Panc1 (cell line): ENCODE measurements around the gene CRB3.

ENCODE experiments used
- POLR2AphosphoS5 ChIP-seq: IDR thresholded peaks from 2 replicates; pipeline ENCODE4 v1.6.1; 2012; ENCODE audit warnings: mild to moderate bottlenecking, low read depth, low read length, moderate library complexity
- SIN3A ChIP-seq: IDR thresholded peaks from 2 replicates; pipeline ENCODE4 v1.6.1; 2012; ENCODE audit warnings: low read depth, mild to moderate bottlenecking, low read length, moderate library complexity, borderline replicate concordance; ENCODE audit not compliant: insufficient read depth
- TCF7L2 ChIP-seq: IDR thresholded peaks from 2 replicates; pipeline ENCODE4 v1.6.1; 2011; ENCODE audit warnings: mild to moderate bottlenecking, low read depth, low read length, inconsistent platforms
- TF ChIP-seq, protein P1 (sequence below): fragments of 450-650 bp; IDR thresholded peaks from 2 replicates; pipeline ENCODE4 v1.5.1; 2017; ENCODE audit warnings: mild to moderate bottlenecking
- TF ChIP-seq, protein P2 (sequence below), 2 experiments: IDR thresholded peaks; 2 replicates each; pipeline ENCODE4 v1.6.1; 2011 to 2012; ENCODE audit warnings: low read depth in 2 of 2, control low read depth in 1 of 2, low read length in 1 of 2, mild to moderate bottlenecking in 1 of 2, moderate library complexity in 1 of 2; ENCODE audit not compliant: insufficient read depth in 1 of 2

DNA sequence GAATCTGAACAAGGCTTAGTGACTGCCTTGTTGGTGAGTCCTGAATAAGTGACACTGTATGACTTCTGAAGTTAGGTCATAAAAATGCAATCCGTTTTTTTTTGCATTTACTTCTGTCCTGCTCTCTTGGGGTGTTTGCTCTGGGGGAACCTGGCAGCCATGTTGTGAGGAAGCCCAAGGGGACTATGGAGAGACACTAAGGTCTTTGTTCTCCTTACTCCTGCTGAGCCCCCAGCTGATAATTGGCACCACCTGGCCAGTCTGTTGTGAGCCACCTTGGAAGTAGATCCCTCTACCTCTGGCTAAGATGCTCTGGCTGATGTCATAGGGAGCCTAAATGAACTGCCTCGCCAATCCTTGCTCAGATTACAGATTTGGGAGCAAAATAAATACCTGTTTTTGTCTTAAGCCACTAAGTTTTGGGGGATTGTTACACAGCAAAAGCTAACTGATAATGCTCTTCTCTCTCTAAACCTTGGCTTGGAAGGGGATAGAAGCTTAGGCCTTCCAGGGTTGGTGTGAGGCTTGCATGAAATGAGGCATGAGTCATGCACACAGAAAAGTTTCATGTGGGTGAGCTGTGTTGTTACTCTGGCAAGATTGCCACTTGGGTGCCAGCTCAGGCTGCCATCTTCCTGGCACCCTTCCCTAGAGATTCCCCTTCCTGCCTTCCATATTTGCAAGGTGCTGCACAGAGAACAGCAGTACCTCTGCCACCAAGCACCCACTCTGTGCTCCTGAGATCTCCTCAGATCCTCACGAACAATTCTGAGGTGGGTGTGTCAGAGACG lies 27.9 kb downstream of the CRB3 start:
- TF ChIP-seq, protein P1, sequence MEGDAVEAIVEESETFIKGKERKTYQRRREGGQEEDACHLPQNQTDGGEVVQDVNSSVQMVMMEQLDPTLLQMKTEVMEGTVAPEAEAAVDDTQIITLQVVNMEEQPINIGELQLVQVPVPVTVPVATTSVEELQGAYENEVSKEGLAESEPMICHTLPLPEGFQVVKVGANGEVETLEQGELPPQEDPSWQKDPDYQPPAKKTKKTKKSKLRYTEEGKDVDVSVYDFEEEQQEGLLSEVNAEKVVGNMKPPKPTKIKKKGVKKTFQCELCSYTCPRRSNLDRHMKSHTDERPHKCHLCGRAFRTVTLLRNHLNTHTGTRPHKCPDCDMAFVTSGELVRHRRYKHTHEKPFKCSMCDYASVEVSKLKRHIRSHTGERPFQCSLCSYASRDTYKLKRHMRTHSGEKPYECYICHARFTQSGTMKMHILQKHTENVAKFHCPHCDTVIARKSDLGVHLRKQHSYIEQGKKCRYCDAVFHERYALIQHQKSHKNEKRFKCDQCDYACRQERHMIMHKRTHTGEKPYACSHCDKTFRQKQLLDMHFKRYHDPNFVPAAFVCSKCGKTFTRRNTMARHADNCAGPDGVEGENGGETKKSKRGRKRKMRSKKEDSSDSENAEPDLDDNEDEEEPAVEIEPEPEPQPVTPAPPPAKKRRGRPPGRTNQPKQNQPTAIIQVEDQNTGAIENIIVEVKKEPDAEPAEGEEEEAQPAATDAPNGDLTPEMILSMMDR: no peak
- no peak for TF ChIP-seq POLR2AphosphoS5
- no peak for TF ChIP-seq SIN3A
- no peak for TF ChIP-seq TCF7L2
- TF ChIP-seq, protein P2, sequence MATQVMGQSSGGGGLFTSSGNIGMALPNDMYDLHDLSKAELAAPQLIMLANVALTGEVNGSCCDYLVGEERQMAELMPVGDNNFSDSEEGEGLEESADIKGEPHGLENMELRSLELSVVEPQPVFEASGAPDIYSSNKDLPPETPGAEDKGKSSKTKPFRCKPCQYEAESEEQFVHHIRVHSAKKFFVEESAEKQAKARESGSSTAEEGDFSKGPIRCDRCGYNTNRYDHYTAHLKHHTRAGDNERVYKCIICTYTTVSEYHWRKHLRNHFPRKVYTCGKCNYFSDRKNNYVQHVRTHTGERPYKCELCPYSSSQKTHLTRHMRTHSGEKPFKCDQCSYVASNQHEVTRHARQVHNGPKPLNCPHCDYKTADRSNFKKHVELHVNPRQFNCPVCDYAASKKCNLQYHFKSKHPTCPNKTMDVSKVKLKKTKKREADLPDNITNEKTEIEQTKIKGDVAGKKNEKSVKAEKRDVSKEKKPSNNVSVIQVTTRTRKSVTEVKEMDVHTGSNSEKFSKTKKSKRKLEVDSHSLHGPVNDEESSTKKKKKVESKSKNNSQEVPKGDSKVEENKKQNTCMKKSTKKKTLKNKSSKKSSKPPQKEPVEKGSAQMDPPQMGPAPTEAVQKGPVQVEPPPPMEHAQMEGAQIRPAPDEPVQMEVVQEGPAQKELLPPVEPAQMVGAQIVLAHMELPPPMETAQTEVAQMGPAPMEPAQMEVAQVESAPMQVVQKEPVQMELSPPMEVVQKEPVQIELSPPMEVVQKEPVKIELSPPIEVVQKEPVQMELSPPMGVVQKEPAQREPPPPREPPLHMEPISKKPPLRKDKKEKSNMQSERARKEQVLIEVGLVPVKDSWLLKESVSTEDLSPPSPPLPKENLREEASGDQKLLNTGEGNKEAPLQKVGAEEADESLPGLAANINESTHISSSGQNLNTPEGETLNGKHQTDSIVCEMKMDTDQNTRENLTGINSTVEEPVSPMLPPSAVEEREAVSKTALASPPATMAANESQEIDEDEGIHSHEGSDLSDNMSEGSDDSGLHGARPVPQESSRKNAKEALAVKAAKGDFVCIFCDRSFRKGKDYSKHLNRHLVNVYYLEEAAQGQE (IDR thresholded peaks at IDR 0.05; ENCODE audit: insufficient read depth in 1 of 2, low read depth in 2 of 2, low read length in 1 of 2): no peak
